Activated gamma-delta T cell (primary cell): ENCODE data around the gene ZGLP1.
"Not testable (repeated sequence)": the region's sequence is repeated elsewhere in the genome, so short reads cannot be mapped to it uniquely, and the experiment has no call there.

Experiments
- DNase-seq: peaks from one replicate; lab custom pipeline; 2025; lab: John Stamatoyannopoulos, UW
- total RNA-seq, 2 donors: gene quantifications; one replicate each; lab custom pipeline; 2026; lab: John Stamatoyannopoulos, UW

ZGLP1 gene
- total RNA-seq: 1.1 to 1.5 reads per million in 2 donors

- DNase-seq: no peak
These were observed at the start of gene ZGLP1 for GRCh38 chr19:10309423-10309822. Gene ZGLP1, minus strand, starts transcription at chr19:10309815.

DNA sequence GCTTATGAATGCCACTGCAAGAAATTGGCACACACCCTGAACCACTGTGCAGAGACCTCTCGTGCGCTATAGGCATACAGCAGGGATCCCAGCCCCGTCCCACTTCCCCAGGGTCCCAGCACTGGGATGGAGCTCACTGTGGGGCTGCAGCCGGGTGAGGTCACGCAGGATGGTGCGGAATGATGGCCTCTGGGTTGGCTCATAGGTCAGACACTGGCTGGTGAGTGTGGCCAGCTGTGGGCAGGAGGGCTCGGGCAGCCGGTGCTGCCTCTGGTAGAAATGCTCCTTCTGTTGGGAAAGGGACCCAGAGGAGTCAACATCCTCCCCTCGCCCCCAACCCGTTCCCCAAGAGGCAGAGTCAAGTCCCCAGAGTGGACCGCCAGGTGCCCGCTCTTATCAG, 46.8 kb upstream of the ZGLP1 start:
- no peak for DNase-seq

DNA sequence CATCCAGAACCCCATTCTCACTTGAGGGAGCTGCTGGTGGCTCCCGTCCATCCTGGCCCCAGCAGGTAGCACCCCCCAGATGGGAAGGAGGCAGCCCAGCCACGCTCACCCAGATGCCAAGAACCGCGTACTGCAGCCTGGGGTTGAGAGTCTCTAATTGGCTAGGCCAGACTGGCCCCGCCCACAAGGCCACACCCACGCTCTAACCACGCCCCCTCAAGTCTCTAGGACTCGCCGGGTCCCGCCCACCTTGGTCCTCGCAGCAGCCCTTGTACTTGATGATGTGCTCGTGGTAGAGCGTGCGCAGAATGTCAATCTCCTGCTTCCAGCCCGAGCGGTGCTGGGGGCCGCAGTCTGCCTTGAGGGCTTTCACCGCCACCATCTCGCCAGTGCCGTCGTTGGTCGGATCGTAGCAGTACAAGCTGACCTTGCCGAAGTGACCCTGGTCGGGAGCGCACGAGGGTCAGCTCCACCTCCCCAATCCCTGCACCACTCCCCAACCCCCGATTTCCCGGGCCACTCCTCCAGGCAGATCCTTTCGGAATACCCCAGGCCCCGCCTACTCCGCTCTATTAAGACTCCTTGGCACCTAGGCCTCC, 44.3 kb upstream of the ZGLP1 start:
- DNase-seq: no peak

DNA sequence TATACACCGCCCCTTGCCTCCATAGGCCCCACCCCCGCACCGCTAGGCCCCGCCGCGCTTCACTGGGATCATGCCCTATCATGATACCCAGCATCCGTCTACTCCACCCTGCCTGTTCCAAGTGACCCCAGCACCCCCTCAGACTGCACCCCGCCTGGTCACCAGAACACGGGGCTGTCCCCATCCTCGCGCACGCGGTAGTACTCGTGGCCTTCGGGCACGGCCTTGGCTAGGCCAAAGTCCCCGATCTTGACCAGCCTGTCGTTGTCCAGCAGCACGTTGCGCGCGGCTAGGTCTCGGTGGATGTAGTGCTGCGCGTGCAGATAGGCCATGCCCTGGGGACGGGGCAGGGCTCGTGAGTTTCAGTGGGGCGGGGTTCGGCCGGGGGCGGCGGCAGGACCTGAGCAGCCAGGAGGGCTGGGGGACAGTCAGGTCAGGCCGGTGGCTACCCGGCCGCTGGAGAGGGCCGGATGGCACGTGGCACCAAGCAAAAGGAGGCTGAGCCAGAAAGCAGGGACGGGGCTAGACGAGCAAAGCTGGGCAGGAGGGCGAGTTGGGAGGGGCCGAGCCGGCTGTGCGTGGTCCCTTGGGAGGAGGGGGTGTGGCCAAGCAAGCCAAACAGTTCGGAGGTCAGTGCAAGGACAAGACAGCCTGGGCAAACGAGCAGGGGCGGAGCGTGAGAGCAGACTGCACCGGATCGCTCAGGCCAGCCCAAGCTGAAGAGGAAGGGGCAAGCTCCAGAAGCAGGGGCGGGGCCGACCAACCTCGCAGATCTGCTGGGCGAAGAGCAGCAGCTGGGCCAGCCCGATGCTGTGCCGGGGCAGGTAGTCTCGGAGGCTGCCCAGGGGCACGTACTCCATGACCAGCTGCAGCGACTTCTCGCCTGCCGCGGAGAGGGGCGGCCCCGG, 43.4 kb upstream of the ZGLP1 start:
- no peak for DNase-seq

- no peak for DNase-seq
These were observed 36.9 kb upstream of the ZGLP1 start for GRCh38 chr19:10346509-10346908.

- no peak for DNase-seq
These were observed 35.2 kb upstream of the ZGLP1 start for GRCh38 chr19:10344780-10345179.

GRCh38 chr19:10343495-10343894, 33.9 kb upstream of the ZGLP1 start:
- DNase-seq: no peak

GRCh38 chr19:10339977-10340376, 30.4 kb upstream of the ZGLP1 start:
- no peak for DNase-seq

DNA sequence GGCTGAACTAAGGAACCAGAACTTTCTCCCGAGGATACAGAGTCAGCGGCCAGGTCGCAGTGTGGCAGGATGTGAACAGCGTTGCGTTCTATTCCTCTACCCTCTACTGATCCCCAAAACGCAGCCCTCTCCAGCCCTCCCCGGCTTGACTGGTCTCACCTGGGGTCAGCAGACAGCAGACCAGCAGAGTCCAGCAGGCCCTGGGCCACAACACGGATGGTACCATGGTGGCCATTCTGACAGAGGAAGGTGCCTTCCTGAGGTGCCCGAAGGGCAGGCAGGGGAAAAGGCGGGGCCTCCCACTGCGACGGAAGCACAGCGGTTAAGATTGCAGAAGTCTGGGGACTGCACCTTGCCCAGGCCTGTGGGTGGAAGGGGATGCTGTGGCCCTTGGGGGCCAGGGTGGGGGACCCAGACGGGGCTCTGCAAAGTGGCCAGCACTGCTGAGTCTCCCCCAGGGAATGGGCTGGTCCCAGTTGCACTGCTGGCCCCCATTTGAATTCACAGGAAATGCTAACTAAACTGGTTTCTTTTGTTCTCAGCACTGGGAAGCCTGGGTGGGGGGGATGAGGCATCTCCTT, 29.9 kb upstream of the ZGLP1 start, which contains the start of gene ICAM3:
Gene ICAM3 (minus strand): TSS at position 245 of the 581 bp plus-strand sequence. CDS start 10 bp downstream, at position 235.
- no peak for DNase-seq

- DNase-seq: no peak
These were observed 29.3 kb upstream of the ZGLP1 start for GRCh38 chr19:10338940-10339339.

GRCh38 chr19:10336725-10337124, 27.1 kb upstream of the ZGLP1 start:
- DNase-seq: not testable (repeated sequence)

- DNase-seq: no peak
These were observed 25.9 kb upstream of the ZGLP1 start for GRCh38 chr19:10335352-10335985.

GRCh38 chr19:10334588-10335351, 25.2 kb upstream of the ZGLP1 start:
- no peak for DNase-seq

GRCh38 chr19:10333758-10334587, 24.4 kb upstream of the ZGLP1 start:
- DNase-seq: no peak

- DNase-seq: peak; percentile 94
These were observed 23.5 kb upstream of the ZGLP1 start, which contains the start of gene RAVER1 for GRCh38 chr19:10332965-10333757. Gene RAVER1, minus strand, starts transcription at chr19:10333529. Its CDS starts 22 bp downstream, at chr19:10333507.

DNA sequence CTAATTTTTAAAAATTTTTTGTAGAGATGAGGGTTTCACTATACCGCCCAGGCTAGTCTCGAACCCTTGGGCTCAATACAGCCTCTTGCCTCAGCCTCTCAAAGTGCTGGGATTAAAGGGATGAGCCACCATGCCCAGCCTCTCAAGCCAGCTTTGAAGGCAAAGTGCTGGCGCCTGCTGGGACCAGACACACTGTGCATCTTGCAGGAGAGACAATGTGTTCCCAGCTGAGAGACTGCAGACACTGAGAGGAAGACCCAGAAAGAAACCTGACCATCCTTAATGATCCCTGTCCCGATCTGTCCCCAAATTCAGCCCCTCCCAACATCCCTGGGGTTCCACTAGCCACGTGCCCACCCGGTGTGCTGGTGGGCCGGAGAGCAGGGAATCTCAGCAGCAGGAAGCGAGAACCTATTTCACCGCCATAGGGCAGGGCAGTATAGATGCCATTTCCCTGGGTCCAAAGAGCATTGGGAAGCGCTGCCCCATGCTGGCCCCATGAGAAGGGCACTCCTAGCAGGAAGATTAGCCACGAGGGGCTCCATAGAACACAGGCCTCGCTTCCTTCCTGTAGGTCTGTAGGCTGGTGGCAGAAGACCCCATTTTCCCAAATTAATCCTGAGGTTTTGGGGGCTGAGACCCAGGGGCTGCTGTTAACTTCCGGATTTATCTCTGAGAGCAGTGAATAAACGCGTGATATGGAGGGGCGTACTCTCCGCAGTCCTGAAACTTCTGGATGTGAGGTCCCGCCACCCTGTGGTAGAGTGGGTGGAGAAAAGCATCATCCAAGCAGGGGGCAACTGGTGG, 22.7 kb upstream of the ZGLP1 start:
- DNase-seq: no peak

DNA sequence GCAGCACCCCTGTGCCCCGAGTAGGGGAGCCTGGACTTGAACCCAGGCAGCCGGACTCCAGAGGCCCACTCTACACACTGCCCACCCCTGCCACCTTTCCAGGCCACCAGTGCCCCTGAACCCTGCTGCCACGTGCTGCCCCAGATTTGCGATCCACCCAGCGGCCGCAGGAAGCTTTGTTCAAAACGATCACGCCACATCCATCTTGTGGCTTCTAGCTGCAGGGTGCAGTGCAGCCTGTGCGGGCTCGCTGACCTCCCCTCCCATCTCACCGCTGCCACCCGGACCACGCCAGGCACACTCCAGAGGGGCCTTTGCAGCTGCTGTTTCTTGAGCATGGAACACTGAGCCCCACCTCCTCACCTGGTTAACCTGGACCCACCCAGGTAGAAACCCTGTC, 19.9 kb upstream of the ZGLP1 start:
- DNase-seq: no peak

DNA sequence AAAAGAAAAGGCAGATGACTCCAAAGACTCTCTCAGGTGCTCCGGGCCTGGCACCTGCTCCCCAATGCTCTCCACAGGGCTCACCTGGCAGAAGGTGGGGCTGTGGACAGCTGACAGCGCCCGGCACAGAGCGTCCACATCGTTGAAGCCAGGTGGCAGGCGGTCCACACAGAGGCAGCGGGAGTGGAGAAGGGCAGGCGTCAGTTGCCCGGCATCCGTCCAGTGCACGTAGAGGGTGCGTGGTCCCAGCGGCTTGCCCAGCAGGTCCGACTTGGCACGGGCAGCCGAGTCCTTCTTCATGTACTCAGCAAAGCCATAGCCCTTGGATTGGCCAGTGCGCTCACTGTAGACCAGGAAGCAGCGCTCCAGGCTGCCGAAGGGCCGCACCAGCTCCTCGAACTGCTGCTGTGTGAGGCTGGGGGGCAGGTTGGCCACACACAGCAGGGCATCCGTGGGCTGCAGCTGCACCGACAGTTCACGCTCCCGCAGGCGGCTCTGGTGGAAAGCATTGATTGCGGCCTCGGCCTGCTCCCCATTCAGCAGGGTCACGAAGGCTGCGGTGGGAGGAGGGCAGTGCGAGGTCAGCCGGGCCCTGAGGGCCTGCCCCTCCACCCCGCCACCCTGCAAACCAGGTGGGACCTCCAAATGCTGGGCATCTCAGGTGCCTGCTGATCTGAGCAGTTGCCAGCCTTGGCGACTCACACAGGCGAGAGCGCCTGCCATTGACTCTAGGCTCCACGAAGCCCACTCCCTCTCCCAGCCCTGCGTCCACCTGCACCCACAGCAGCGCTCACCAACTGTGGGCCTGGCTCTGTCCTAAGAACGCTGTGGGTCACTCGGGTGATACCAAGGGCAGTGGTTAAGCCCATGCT, 19.2 kb upstream of the ZGLP1 start:
- no peak for DNase-seq
